Measurements from ENCODE around the gene RNF220.

DNA sequence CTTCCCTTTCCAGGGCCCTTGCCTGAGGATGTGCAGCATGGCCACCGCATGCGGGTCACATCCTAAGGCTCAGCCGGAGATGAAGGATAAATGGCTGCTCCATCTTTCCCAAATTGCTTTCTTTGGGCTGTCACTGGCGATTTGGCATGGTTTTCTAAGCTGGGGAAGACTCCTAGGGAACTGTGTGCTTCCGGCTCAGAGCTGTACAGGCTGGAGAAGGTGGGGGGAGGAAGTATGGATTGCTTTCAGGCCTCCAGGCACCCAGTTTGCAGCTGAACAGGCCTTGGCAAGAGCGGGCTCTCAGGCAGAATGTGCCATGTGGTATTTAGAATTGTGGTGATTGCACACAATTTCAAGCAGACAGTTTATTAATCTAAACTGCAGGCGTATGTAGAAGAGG lies 220.3 kb downstream of the RNF220 start:
- TF ChIP-seq, protein P1, sequence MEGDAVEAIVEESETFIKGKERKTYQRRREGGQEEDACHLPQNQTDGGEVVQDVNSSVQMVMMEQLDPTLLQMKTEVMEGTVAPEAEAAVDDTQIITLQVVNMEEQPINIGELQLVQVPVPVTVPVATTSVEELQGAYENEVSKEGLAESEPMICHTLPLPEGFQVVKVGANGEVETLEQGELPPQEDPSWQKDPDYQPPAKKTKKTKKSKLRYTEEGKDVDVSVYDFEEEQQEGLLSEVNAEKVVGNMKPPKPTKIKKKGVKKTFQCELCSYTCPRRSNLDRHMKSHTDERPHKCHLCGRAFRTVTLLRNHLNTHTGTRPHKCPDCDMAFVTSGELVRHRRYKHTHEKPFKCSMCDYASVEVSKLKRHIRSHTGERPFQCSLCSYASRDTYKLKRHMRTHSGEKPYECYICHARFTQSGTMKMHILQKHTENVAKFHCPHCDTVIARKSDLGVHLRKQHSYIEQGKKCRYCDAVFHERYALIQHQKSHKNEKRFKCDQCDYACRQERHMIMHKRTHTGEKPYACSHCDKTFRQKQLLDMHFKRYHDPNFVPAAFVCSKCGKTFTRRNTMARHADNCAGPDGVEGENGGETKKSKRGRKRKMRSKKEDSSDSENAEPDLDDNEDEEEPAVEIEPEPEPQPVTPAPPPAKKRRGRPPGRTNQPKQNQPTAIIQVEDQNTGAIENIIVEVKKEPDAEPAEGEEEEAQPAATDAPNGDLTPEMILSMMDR (IDR thresholded peaks at IDR 0.05), result no peak
- TF ChIP-seq POLR2A (IDR thresholded peaks at IDR 0.05), result no peak

All from body of pancreas (tissue), 4 donors.